GM12873 (cell line): ENCODE results near the gene CNOT9.

Source experiments
- CTCF ChIP-seq: IDR thresholded peaks from 2 replicates; pipeline ENCODE4 v1.5.1; 2012; ENCODE audit warnings: low read depth, mild to moderate bottlenecking, moderate library complexity, low read length, control low read depth; ENCODE audit not compliant: insufficient read depth; ENCODE audit errors: missing control alignments

CNOT9 gene

DNA sequence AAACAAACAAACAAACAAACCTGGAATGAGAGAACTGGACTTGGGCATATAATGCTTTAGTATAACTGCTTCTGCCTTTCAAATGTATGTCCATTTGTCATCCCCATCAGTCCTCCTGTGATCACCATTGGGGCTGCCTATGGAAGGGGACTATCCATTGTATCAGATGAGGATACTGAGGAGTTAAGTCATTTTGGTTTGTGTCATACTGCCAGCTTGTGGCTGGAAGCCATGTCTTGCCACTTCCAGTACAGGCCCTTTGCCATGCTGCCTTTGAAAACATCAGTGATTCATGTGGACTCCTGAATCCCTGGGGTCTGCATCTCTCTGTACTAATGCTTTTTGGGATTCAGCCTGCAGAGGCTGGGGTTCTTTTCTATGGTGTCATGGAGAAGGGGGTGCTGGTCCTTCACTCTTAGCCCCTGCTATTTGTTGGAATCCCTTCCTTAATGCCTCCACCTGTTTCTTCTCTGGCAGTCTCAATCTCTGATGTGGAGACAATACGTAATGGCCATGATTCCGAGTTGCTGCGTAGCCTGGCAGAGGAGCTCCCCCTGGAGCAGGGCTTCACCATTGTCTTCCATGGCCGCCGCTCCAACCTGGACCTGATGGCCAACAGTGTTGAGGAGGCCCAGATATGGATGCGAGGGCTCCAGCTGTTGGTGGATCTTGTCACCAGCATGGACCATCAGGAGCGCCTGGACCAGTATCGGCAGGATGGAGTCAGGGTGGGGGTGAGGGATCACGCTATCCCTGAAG, 49.6 kb downstream of the CNOT9 start:
- peak; percentile 29 for TF ChIP-seq CTCF

GRCh38 chr2:218621007-218621406, 52.4 kb downstream of the CNOT9 start:
- TF ChIP-seq CTCF = no peak

GRCh38 chr2:218622606-218623365, 54.1 kb downstream of the CNOT9 start:
- no peak for TF ChIP-seq CTCF

GRCh38 chr2:218623366-218623705, 54.7 kb downstream of the CNOT9 start:
- TF ChIP-seq CTCF = no peak

- TF ChIP-seq CTCF = no peak
Measured at GRCh38 chr2:218626369-218626768, 57.7 kb downstream of the CNOT9 start.

DNA sequence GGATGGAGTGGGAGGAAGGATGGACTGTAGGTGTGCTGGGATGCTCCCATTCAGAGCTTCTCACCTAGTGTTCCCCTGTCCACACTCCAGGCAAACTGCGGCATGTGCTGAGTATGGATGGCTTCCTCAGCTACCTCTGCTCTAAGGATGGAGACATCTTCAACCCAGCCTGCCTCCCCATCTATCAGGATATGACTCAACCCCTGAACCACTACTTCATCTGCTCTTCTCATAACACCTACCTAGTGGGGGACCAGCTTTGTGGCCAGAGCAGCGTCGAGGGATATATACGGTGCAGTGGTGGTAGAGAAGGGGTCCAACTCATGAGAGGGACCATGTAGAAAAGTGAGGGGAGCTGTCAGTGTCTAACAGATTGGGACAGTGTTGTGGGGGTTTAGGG, 59.3 kb downstream of the CNOT9 start:
- no peak for TF ChIP-seq CTCF

- no peak for TF ChIP-seq CTCF
Measured at GRCh38 chr2:218631837-218632236, 63.2 kb downstream of the CNOT9 start.
